Endodermal cell (in vitro differentiated cells): ENCODE results near the gene NOP16. TPM values are rescaled to one million over a fixed set of nuclear protein-coding genes. Genes with fewer than 3 reads are reported as not detected.

Experiments
- DNase-seq: peaks from one replicate; pipeline ENCODE4 v3.0.0-alpha.2; 2017
- H3K27ac ChIP-seq: 2 replicates; pipeline ENCODE4 v1.5.1; 2013; ENCODE audit warnings: mild to moderate bottlenecking, low read depth, low read length, moderate library complexity
- H3K27me3 ChIP-seq: 2 replicates; pipeline ENCODE4 v1.6.1; 2013; ENCODE audit warnings: mild to moderate bottlenecking, low read length, moderate library complexity; ENCODE audit not compliant: insufficient read depth, control insufficient read depth, poor library complexity, severe bottlenecking
- H3K36me3 ChIP-seq: 2 replicates; pipeline ENCODE4 v1.7.0; 2013; ENCODE audit warnings: mild to moderate bottlenecking, low read length, moderate library complexity; ENCODE audit not compliant: control insufficient read depth, insufficient read depth
- H3K4me1 ChIP-seq: one replicate; pipeline ENCODE4 v1.7.0; 2013; ENCODE audit warnings: low read length; ENCODE audit not compliant: control insufficient read depth, insufficient read depth
- H3K4me3 ChIP-seq: 2 replicates; pipeline ENCODE4 v1.5.1; 2013; ENCODE audit warnings: mild to moderate bottlenecking, low read length, moderate library complexity
- H3K9ac ChIP-seq: 2 replicates; pipeline ENCODE4 v1.6.1; 2013; ENCODE audit warnings: mild to moderate bottlenecking, low read length, moderate library complexity; ENCODE audit not compliant: poor library complexity, severe bottlenecking; ENCODE audit errors: extremely low read depth
- H3K9me3 ChIP-seq: 2 replicates; pipeline ENCODE4 v1.6.1; 2013; ENCODE audit warnings: mild to moderate bottlenecking, low read length, moderate library complexity; ENCODE audit not compliant: control insufficient read depth
- H3K27ac Mint-ChIP-seq: 2 replicates; pipeline ENCODE4 v1.8.0; 2020; ENCODE audit warnings: mixed read lengths
- H3K27me3 Mint-ChIP-seq: 2 replicates; pipeline ENCODE4 v1.8.0; 2021; ENCODE audit warnings: mild to moderate bottlenecking, mixed read lengths; ENCODE audit not compliant: insufficient read depth
- H3K36me3 Mint-ChIP-seq: 2 replicates; pipeline ENCODE4 v1.8.0; 2020; ENCODE audit warnings: low read depth, mixed read lengths
- H3K4me1 Mint-ChIP-seq: 2 replicates; pipeline ENCODE4 v1.8.0; 2020; ENCODE audit warnings: mixed read lengths
- H3K4me3 Mint-ChIP-seq: 2 replicates; pipeline ENCODE4 v1.8.0; 2020; ENCODE audit warnings: mild to moderate bottlenecking, moderate library complexity, mixed read lengths
- H3K9me3 Mint-ChIP-seq: 2 replicates; pipeline ENCODE4 v1.8.0; 2020; ENCODE audit warnings: mild to moderate bottlenecking, mixed read lengths
- CTCF ChIP-seq: fragments of 200-600 bp; sonication (generic); conservative IDR thresholded peaks from 2 replicates; pipeline ENCODE4 v1.5.0; 2021; ENCODE audit warnings: antibody characterized with exemption, mild to moderate bottlenecking
- WGBS, 2 experiments: methylation state at CpG; one replicate each; pipeline versions ENCODE4 v1.1.5 to v1.1.7; 2013; ENCODE audit warnings: missing lambda C conversion rate in 2 of 2, mixed read lengths in 1 of 2; ENCODE audit not compliant: insufficient coverage in 1 of 2, insufficient read length in 1 of 2; 5-methylcytosine and 5-hydroxymethylcytosine counted together
- long read RNA-seq, 4 experiments: library from polyadenylated mRNA in 2 of 4; library from RNA in 1 of 4; library from capped mRNA in 1 of 4; stranded (forward) in 3 of 4; unstranded in 1 of 4; transcript quantifications; one replicate each; pipeline ENCODE4 v2.0.0, GENCODE V29; 2020 to 2021; ENCODE audit warnings: inconsistent platforms in 1 of 4
- polyA plus RNA-seq, 2 experiments: library from polyadenylated mRNA; stranded (reverse); fragments of 50-300 nt; gene quantifications; one replicate each; pipeline ENCODE4 v1.2.3, GENCODE V29; 2013
- total RNA-seq, 2 donors: library from RNA; stranded (reverse); fragmentation: NEBNext Ultra II Directional in 1 of 2; extraction: Animal tissue kit (Norgen Biotek cat#: 25700) in 1 of 2; gene quantifications; 2 replicates in 1 of 2; 3 replicates in 1 of 2; pipeline ENCODE4 v1.2.1, GENCODE V29; 2021

Gene NOP16
- 10 to 100 TPM; 18.6 to 31.3 TPM for total RNA-seq
- 19.3 TPM for polyA plus RNA-seq (2013, experiment 1 of 2)
- 19.2 TPM for polyA plus RNA-seq (2013, experiment 2 of 2)
- long read RNA-seq, experiment 1, transcript NOP16-207 (5 exons, 1,258 nt): major isoform, 8 of 15 reads
- long read RNA-seq, experiment 1, partial matches to known transcripts: 1 of 15 reads
- long read RNA-seq, experiment 1, other reads (novel, unspliced or antisense): 3 of 15 reads
- long read RNA-seq, experiment 2, transcript NOP16-207 (5 exons, 1,258 nt): major isoform, 12 of 23 reads
- long read RNA-seq, experiment 2, partial matches to known transcripts: 0 of 23 reads
- long read RNA-seq, experiment 2, other reads (novel, unspliced or antisense): 2 of 23 reads
- long read RNA-seq, experiment 3, transcript NOP16-207 (5 exons, 1,258 nt): major isoform, 40 of 58 reads
- long read RNA-seq, experiment 3, partial matches to known transcripts: 1 of 58 reads
- long read RNA-seq, experiment 3, other reads (novel, unspliced or antisense): 6 of 58 reads
- long read RNA-seq, experiment 4, transcript NOP16-211 (5 exons, 954 nt): minor isoform, 6 of 61 reads
- long read RNA-seq, experiment 4, transcript NOP16-207 (5 exons, 1,258 nt): major isoform, 43 of 61 reads
- long read RNA-seq, experiment 4, partial matches to known transcripts: 2 of 61 reads
- long read RNA-seq, experiment 4, other reads (novel, unspliced or antisense): 4 of 61 reads

- Mint-ChIP-seq H3K27ac (peak within 1 kb of the TSS; percentile 100), H3K36me3 (peaks cover 35% of the 10 kb centered on the region), H3K27me3 (no peaks in the 10 kb centered on the region), H3K4me3 (peak within 1 kb of the TSS; percentile 87), H3K9me3 (no peaks in the 10 kb centered on the region), H3K4me1 (peaks cover 12% of the 10 kb centered on the region)
- peaks cover 64% of the 10 kb centered on the region for H3K36me3 ChIP-seq
- no peaks in the 10 kb centered on the region for H3K9me3 ChIP-seq
- H3K27me3 ChIP-seq: no peaks in the 10 kb centered on the region
- 0% methylated on average over 38 to 47 of the region's 47 CpGs for WGBS, 2 experiments
- peak within 1 kb of the TSS; percentile 91 for H3K9ac ChIP-seq
- H3K4me3 ChIP-seq: peak within 1 kb of the TSS; percentile 99
- peaks cover 6% of the 10 kb centered on the region for H3K4me1 ChIP-seq
- DNase-seq: peak; percentile 99
- TF ChIP-seq CTCF: no peak
- H3K27ac ChIP-seq: peak within 1 kb of the TSS; percentile 92
Observed at GRCh38 chr5:176388444-176389134, at the start of gene NOP16, which contains the start of gene HIGD2A. Gene NOP16, minus strand, starts transcription at chr5:176388598. Its CDS starts 59 bp downstream, at chr5:176388539. Gene HIGD2A, plus strand, starts transcription at chr5:176388751. Its CDS starts 69 bp downstream, at chr5:176388820.

GRCh38 chr5:176436656-176437055 lies 48.3 kb upstream of the NOP16 start:
- H3K27me3 Mint-ChIP-seq: peaks cover 5% of the 10 kb centered on the region
- peaks cover 8% of the 10 kb centered on the region for H3K36me3 Mint-ChIP-seq
- no peak overlapping the region for H3K4me3 Mint-ChIP-seq

More at GRCh38 chr5:176436656-176437055, 48.3 kb upstream of the NOP16 start:
- Histone ChIP-seq H3K36me3 (no peaks in the 10 kb centered on the region), H3K9me3 (peaks cover 26% of the 10 kb centered on the region), H3K4me1 (peaks cover 9% of the 10 kb centered on the region), H3K27ac (no peak overlapping the region), H3K9ac (no peak overlapping the region), H3K4me3 (no peak overlapping the region), H3K27me3 (no peaks in the 10 kb centered on the region)
- no peak for TF ChIP-seq CTCF
- no peak overlapping the region for H3K27ac Mint-ChIP-seq
- H3K9me3 Mint-ChIP-seq: peaks cover 30% of the 10 kb centered on the region
- DNase-seq: no peak
- H3K4me1 Mint-ChIP-seq: peaks cover 14% of the 10 kb centered on the region
- 79 to 83% methylated on average over 5 of the region's 5 CpGs for WGBS, 2 experiments
